Measurements from ENCODE around the gene TMEM120B.

The TMEM120B gene

DNA sequence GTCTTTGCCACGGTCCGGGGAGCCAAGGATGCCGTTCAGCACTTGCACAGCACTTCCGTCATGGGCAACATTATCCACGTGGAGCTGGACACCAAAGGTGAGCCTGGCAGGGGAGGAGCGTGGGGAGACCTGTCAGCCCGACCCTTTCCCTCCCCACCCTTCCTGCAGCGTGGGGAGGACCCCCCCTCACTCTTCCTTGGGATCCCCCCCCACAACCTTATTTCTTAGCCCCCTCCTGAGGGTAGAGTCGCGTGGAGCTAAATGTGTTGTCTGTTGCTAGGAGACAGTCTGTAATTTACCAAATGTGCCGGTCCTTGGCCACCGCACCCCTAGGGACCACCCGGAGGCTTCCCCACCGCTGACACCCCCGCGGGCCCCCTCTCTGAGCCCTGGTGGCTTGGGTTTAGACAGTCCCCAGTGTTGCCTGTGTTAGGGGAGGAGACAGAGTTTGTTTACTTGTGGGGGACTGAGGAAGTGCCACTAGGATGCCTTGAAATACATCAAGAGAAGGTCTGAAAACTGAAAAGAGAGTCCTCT is 93.5 kb downstream of the TMEM120B start:
- DNase-seq: peak in 1 of 2 experiments; percentile 34

DNA sequence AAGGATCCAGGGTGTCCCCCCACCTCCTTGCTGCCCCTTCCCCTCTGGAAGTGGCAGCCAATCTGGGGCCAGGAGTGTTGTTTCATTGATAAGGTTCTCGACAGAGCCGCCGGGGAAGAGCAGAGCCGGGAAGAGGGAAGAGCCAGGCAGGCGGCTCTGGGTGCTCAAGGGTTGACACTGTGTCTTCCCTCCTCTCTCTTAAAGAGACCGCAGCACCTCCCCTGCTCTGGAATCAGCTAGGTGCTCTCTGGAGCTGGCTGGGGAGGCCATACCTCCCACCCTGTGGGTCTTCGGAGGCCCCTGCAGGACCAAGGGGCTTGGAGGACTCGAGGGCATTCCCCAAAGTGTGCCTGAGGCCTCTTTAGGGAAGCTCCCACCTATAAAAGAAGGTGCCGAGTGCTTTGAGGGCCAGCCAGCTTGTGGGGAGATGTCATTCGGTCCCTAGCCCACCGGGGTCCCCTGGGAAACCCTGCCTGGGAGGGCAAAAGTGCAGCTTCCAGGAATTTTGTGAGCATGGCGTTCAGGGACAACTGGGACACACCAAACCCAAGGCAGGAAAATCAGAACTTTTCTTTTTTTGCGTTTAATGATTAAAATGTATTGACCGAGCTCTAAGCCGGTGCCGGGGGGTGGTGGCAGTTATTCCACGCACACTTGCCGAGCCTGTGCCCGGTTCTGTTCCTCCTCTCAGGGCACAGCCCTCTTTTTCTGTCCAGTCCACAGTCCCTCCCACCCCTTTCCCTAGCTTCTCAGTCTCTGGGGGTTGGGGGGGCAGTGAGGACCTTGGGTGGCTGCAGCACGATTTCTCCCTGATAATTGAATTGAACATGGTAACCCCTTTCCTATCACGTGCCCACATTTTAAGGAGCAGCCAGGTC is 94.2 kb downstream of the TMEM120B start:
- DNase-seq: no peak

DNA sequence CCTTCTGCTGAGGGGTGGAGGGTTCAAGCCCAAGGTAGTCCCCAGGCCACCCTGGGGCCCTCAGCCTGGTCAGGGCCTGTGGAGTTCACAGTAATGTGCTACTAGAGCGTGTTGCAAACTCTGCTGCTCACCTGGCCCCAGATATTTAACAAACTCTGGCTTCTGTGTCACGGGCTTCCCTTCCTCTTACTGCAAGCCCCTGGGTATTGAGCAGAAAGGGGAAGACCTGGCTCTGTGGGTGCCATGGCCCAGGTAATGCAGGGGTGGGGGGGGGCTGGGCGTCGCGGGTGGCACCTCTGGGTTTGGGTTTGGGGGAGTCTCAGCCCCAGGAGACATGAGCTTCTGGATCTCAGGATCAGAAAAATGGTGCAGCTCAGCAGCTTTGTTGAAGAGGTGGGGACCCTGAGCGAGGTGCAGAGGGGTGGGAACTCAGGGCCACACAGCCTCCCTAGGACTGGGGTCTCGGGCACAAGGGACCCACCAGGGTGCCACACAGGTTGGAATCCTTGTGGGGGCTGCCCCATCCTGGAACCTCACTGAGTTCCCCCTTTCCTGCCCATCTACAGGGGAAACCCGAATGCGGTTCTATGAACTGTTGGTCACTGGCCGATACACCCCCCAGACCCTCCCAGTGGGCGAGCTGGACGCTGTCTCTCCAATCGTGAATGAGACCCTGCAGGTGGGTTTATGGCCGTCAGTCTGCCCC is 95.2 kb downstream of the TMEM120B start:
- DNase-seq: no peak

DNA sequence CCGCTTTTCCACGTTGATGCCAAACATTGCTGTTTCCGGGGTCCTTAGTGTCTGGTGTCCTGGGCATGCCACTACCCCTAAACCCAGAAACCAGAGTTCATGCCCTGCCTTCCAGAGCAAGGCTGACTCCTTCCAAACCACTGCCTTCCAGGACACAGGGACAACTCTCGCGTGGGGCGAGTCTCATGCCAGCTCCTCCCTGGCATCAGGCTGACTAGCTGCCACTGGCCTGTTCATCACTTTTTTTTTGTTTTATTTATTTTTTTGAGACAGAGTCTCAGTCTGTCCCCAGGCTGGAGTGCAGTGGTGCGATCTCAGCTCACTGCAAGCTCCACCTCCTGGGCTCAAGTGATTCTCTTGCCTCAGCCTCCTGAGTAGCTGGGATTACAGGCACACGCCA is 96.1 kb downstream of the TMEM120B start:
- no peak for DNase-seq

DNA sequence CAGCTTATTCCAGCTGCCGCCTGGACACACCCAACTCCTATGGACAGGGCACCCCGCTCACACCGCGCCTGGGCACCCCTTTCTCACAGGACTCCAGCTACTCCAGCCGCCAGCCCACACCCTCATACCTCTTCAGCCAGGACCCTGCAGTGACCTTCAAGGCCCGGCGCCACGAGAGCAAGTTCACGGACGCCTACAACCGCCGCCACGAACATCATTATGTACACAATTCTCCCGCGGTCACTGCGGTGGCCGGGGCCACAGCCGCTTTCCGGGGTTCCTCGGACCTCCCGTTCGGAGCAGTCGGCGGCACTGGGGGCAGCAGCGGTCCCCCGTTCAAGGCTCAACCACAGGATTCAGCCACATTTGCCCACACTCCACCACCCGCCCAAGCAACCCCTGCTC is 97.2 kb downstream of the TMEM120B start:
- no peak for DNase-seq

DNA sequence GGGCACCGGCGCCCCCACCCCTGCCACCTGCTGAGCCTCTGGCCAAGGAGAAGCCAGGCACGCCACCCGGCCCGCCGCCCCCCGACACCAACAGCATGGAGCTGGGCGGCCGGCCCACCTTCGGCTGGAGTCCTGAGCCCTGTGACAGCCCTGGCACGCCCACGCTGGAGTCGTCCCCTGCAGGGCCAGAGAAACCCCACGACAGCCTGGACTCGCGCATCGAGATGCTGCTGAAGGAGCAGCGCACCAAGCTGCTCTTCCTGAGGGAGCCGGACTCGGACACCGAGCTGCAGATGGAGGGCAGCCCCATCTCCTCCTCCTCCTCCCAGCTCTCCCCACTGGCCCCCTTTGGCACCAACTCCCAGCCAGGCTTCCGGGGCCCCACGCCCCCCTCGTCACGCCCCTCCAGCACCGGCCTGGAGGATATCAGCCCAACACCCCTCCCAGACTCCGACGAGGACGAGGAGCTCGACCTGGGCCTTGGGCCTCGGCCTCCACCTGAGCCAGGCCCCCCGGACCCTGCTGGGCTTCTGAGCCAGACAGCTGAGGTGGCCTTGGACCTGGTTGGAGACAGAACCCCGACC is 97.8 kb downstream of the TMEM120B start:
- DNase-seq: no peak

DNA sequence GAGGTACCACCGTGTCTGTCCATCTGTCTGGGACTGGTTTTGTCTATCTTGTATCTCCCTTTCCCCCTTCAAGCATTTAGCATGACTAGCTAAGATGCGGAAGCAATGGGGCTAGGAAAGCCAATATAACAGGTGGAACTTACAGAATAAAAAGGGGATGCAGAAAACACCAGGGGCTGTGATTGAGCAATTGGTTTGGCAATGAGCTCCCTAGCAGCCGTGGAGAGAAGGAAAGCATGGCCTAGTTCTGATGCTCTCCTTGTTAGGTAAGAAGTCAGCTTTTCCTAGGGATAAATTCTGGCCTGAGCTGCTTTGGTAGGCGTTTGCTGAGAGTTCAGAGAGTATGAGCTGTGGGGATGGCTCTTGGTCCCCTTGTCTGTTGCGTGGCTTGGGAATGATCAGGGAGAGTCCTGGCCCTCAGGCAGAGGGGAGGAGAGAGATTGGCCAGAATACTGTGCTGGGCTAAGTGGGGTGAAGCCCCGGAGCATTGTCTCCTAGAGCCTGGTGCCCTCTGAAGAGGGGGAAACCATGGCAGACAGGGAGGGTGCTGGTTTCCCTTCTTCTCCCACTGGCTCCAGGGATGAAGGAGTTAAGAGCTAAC is 98.4 kb downstream of the TMEM120B start:
- DNase-seq: no peak

DNA sequence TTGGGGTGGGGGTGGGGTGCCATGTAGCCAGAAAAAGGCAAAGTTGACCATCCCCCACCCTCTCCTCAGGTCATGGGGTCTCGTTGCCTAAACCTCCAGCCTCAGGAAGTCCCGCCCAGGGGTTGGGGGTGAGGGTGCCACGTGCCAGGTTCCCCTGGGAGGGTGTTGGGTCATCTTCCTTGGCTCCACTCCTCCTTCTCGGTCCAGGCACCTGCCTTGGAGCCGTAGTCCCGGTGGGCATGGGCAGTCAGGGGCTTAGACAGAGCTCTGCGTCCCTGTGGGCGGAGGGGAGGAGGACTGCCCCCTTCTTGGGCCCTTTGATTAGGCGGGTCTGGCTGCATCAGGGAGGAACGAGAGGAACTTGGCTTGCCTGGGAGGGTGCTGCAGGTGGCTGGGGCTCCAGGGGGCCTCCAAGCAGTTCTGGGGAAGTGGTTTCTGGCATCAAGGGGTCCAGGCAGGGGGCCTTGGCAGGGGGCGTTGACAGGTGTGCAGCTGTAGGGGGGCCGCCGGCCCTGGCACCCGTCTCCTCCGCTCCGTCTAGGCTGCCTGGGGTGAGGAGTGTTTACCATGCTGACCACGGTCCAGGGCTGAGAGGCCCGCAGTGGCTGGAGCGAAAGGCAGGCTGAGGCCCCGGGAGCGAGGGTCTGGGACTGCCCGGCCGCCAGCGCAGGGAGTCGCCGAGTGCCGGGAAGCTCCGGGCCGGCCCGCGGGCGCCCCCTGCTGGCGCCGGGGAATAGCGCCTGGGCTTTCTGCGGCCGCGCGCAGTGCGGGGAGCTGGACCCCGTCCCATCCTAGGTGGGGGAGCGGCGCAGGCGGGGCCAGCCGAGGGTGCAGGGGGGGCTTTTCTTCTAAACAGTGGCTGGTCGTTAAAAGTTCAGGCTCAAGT is 99.1 kb downstream of the TMEM120B start:
- peak; percentile 71 for DNase-seq

DNA sequence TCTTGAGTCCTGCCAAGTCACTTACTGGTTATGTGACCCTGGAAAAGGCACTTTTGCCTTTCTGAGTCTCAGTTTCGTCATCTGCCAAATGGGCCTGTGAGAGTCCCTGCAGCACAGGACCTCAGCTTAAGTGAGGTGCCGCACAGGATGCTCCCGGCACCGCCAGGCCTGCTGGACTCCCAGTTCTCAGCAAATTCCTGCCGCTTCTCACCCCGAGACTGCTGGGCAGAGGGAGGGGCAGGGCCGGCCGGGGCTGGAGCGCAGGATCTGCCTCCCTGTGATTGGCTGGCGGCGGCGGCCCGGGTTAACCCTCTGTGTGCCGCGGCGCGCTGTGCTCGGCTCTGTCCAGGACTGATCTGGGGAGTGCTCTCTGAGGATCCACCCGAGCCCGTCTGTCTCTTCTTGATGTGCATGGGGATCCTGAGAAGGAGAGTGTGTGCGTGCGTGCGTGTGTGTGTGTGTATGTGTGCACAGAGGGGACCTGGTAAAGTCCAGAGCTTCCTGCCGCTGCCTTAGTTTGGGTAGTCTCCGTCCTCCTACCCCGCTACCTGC is 99.8 kb downstream of the TMEM120B start:
- peak; percentile 64 to 70 for DNase-seq

DNA sequence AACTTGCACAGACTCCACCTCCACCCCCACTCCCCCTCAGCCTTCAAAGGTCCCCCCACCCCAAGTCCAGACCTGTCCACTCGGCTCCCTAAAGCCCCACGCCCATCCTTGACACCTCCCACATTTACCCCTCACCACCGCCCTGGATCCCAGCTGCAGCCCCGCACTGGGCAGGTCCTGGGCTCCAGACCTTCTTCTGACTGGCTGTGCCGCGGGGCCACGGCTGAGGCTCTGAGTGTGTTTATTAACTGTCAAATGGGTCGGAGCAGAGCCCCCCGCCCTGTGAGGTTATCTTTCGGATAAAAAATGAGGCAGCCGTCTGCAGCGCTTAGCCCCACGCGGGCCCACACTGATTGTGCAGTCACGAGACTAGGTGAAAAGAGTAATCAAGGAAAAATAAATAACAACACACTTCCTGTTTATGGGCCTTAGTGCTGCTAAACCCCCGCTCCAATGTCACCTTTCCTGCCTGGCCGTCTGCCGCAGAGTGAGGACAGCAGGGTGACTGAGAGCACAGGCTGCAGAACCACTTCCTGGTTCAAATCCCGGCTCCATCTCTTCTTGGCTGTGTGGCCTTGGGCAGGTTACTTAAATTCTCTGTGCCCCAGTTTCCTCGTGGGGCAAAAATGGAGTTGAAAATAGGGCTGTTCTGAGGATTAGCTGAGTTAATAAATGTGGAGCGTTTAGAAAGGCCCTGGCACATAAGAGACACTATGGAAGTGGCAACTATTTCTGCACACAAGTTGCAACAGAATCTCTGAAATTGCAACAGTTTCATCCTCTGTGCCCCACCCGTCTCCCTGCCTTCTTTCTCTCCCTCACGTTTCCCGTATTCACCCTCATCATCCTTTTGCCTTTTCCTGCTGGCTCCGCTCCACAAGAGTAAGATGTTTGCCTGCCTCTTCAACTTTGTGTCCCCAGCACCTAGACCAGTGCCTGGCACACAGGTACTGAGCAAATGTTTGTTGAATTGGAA is 100.7 kb downstream of the TMEM120B start:
- no peak for DNase-seq

DNA sequence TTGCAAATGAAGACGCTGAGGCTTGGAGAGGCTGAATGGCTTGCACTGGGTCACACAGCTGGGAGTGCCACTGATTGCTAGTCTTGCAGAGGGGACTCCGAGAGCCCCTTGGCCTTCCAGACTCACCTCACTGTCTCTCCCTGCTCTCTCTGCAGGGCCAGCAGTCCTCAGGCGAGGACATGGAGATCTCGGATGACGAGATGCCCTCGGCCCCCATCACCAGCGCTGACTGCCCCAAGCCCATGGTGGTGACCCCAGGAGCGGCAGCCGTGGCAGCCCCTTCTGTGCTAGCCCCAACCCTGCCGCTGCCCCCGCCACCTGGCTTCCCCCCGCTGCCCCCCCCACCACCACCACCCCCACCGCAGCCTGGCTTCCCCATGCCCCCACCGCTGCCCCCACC is 101.4 kb downstream of the TMEM120B start:
- DNase-seq: no peak

DNA sequence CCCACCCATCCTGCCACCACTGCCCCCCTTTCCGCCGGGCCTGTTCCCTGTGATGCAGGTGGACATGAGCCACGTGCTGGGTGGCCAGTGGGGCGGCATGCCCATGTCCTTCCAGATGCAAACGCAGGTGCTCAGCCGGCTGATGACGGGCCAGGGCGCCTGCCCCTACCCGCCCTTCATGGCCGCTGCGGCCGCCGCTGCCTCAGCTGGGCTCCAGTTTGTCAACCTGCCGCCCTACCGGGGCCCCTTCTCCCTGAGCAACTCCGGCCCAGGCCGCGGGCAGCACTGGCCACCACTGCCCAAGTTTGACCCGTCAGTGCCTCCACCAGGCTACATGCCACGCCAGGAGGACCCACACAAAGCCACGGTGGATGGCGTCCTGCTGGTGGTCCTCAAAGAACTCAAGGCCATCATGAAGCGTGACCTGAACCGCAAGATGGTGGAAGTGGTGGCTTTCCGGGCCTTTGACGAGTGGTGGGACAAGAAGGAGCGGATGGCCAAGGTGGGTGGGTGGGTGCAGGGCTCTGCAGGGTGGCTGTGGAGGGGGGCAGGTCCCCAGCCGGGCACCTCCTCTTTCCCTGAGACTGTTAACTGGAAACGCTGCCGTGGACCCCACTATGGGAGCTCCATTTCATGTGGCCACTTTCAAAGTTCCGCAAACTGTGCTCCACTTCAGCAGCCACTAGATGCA is 102.0 kb downstream of the TMEM120B start:
- DNase-seq: no peak

DNA sequence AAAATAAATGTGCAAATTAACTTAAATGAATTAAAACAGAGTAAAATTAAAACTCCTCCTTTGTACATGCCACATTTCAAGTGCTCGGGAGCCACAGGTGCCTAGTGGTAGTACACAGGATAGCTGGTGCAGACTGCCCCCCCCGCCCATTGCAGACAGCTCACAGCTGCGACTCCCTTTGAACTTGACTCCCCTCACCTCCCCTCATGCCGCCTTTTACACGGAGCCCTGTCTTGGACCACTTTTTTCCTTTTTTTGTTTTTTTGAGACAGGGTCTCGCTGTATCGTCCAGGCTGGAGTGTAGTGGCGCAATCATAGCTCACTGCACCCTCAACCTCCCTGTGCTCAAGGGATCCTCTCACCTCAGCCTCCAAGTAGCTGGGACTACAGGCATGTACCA is 102.7 kb downstream of the TMEM120B start:
- no peak for DNase-seq

DNA sequence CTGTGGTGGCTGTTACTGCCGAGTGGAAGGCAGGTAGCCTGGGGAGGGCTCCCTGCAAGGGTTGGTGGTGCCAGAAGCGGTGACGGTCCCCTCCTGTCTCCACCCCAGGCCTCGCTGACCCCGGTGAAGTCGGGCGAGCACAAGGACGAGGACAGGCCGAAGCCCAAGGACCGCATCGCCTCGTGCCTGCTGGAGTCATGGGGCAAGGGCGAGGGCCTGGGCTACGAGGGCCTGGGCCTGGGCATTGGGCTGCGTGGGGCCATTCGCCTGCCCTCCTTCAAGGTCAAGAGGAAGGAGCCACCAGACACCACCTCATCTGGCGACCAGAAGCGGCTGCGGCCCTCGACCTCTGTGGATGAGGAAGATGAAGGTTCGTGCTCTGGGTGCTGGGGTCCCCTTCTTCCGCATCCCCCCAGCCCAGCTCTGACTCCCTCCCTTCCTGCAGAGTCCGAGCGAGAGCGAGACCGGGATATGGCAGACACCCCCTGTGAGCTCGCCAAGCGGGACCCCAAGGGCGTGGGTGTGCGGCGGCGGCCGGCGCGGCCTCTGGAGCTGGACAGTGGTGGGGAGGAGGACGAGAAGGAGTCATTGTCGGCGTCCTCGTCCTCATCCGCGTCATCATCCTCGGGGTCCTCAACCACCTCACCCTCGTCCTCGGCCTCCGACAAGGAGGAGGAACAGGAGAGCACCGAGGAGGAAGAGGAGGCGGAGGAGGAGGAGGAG is 104.5 kb downstream of the TMEM120B start:
- no peak for DNase-seq

DNA sequence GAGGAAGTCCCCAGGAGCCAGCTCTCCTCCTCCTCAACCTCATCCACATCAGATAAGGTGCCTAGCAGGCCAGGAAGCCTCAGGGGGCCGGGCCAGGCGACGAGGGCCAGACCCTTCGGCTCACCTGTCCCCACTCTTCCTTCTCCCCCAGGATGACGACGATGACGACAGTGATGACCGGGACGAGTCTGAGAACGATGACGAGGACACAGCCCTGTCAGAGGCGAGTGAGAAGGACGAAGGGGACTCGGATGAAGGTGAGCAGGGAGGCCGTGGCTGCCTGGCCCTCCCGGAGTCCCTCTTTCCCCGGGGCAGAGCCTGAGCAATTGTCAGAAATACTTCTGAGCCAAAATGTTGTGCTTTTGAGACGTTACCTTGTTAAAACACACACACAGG is 105.1 kb downstream of the TMEM120B start:
- no peak for DNase-seq

DNA sequence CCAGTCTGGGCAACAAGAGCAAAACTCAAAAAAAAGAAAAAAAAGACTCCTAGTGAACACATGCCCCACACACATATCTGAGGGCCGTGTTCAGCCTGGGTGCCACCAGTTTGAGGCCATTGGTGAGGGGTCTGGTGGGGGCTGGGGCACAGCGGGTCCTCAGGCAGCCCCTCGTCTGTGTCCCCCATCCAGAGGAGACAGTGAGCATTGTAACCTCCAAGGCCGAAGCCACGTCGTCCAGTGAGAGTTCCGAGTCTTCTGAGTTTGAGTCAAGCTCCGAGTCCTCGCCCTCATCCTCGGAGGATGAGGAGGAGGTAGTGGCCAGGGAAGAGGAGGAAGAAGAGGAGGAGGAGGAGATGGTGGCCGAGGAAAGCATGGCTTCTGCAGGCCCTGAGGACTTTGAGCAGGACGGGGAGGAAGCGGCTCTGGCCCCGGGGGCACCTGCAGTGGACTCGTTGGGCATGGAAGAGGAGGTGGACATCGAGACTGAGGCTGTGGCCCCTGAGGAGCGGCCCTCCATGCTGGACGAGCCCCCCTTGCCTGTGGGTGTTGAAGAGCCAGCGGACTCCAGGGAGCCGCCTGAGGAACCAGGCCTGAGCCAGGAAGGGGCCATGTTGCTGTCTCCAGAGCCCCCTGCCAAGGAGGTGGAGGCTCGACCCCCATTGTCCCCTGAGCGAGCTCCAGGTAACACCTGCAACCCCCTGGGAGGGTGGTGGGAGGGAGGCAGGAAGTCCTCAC is 106.8 kb downstream of the TMEM120B start:
- no peak for DNase-seq

DNA sequence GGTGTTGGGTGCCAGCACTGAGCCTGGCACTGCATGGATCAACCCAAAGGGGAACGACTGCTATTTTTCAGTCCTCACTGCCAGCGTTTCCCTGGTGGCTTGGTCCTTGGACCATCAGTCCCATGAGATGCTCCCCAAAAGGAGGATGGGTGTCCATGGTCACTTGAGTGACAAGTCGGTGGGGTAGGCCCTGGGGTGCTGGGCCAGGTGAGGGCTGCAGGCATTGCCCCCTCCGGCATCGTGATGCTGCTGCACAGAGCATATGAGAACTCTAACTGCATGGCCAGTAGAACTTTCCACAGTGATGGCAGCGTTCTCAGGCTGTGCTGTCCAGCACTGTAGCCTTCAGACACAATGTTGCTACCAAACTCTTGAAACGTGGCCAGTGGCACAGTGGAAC is 107.5 kb downstream of the TMEM120B start:
- DNase-seq: no peak

DNA sequence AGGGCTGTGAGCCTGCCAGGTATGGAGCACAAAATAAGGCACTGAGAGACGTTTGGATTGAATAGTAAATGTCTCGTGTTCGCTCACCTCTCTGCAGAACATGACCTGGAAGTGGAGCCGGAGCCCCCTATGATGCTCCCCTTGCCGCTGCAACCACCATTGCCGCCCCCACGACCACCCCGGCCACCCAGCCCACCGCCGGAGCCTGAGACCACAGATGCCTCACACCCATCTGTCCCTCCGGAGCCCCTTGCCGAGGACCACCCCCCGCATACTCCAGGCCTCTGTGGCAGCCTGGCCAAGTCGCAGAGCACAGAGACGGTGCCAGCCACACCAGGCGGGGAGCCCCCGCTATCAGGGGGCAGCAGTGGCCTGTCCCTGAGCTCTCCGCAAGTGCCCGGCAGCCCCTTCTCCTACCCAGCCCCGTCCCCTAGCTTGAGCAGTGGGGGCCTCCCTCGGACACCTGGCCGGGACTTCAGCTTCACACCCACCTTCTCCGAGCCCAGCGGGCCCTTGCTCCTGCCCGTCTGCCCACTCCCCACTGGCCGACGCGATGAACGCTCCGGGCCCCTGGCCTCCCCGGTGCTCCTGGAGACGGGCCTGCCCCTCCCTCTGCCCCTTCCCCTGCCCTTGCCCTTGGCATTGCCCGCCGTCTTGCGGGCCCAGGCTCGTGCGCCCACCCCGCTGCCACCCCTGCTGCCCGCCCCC is 110.0 kb downstream of the TMEM120B start:
- no peak for DNase-seq
